Epidermal melanocyte (primary cell): ENCODE data around the gene ZER1.
"Not testable (repeated sequence)": the region's sequence is repeated elsewhere in the genome, so short reads cannot be mapped to it uniquely, and the experiment has no call there.

Experiments used
- DNase-seq: peaks from one replicate; pipeline ENCODE4 v3.0.0; 2011; ENCODE audit warnings: low spot score; ENCODE audit not compliant: insufficient read length

Gene ZER1

DNA sequence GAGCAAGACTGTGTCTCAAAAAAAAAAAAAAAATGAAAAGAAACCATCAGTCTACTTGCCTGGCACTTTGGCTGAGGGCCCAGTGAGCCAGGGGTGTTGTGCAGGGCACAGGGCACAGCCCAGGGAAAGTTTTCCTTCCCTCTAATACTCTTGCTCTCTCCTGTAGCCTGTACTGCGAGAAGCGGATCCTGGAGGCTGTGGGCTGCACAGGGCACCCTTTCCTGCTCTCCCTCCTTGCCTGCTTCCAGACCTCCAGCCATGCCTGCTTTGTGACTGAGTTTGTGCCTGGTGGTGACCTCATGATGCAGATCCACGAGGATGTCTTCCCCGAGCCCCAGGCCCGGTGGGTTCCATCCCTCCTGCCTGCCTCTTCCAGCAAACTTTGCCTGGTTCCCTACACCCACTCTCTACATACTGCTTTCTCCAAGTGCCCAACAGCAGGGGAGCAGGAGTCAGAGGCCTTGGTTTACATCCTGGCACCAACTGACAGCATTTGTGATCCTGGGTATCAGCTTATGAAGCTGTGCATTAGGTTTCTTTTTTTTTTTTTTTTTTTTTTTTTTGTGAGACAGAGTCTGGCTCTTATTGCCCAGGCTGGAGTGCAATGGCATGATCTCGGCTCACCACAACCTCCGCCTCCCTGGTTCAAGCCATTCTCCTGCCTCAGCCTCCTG is 55.0 kb downstream of the ZER1 start:
- DNase-seq: no peak

DNA sequence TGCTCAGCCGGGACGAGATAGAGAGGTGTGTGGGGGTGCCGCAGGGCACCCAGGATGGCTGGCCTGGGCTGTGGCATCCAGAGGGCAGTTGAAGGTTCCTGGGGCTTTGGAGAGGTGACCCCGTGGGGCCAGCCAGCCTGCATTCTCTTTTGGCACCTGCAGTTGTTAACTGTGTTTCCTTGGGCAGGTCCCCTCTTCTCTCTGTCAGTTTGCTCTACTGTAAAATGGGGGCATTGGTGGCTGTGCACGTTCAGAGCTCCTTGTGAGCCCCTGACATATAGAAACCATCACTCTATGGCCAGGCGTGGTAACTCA is 56.3 kb downstream of the ZER1 start:
- DNase-seq: no peak

DNA sequence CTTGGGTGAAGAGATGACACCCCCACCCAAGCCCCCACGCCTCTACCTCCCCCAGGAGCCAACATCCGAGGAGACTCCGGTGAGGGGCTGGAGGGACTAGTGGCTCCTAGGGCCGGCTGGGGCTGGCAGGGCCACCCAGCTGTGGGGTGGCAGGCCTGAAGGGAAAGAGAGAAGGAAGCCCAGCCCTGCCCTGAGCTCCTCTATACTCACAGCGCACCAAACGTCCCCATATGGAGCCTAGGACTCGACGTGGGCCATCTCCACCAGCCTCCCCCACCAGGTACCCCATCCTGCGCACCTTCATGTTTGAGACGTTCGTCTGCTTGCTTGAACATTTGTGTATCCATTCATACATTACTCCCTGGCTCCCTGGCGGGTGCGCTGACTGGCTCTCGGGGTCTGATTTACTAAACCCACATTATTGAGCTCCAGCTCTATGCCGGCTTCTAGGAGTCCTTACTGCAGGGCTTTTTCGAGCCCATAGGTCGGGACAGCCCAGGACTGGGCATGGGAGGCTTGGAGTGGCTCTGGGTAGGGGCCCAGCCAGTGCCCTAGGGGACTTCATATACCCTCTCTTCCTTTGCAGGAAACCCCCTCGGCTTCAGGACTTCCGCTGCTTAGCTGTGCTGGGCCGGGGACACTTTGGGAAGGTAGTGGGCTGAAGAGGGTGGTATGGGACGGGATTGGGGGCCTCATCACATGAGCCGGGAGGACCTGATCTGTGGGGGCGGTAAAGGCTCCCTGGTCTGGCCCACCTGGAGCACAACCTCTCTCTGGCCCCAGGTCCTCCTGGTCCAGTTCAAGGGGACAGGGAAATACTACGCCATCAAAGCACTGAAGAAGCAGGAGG is 56.9 kb downstream of the ZER1 start:
- DNase-seq: no peak

DNA sequence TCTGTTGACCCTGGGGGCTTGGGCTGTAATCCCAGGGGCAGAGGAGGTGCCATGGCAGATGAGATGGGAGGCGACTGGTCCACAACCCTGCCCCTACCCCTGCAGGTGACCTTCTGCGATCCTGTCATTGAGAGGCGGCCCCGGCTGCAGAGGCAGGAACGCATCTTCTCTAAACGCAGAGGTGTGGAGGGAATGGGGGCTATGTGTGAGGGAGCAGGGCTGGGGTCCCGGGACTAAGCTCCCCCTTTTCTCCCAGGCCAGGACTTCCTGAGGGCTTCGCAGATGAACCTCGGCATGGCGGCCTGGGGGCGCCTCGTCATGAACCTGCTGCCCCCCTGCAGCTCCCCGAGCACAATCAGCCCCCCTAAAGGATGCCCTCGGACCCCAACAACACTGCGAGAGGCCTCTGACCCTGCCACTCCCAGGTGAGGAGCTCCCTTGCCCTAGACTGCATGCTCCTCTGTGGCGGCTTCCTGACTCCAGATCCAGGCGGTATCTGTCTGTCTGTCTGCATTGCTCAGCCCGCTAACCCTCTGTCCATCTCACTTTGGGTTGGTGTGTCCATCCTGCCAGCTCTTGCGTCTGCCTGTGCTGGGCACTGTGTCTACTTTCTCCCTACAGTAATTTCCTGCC is 57.7 kb downstream of the ZER1 start:
- no peak for DNase-seq

DNA sequence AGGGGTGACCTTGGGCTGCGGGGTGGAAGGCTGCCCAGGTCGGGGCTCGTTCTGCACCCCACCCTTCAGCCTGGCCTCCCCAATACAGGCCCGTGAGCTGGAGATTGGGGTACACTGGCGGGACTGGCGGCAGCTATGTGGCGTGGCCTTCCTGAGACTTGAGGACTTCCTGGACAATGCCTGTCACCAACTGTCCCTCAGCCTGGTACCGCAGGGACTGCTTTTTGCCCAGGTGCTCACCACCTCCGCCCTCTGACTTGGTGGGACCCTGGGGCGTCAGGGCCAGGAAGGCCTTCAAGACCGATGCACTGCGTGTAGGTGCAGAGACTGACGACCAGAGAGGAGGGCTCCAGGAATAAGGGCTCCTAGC is 58.3 kb downstream of the ZER1 start:
- no peak for DNase-seq

DNA sequence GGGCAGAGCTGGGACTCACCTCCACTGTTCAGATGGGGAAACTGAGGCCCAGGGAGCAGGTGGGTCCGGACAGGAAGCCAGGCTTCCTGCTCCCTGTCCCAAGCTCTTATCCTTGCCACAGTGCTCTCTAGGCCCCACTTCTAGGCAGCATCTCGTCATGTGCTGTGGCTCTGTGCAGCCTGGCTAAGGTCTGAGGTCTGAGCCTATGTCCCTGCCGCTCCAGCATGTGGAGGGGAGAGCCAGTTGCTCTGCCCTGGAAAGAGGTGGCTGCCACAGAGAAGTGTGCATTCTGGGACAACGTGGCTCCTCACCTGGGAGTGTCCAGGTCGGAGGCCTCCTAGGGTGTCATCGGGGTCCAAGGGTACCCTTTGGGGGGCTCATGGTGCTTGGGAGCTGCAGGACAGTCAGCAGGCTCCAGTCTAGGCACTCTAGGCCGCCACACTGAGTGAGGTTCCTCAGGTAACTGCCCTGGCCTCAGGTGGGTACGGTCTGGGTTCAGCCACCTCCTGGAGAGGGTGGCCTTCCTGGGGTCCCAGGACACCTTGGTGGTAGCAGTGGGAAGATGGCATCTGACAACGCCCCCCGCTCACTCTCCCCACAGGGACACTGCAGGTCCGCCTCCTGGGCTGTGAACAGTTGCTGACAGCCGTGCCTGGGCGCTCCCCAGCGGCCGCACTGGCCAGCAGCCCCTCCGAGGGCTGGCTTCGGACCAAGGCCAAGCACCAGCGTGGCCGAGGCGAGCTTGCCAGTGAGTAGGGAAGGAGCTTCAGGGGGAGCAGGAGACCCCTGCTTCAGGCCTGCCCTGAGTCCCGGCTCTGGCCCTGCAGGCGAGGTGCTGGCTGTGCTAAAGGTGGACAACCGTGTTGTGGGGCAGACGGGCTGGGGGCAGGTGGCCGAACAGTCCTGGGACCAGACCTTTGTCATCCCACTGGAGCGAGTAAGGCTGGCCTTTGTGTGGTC is 59.0 kb downstream of the ZER1 start:
- DNase-seq: no peak

DNA sequence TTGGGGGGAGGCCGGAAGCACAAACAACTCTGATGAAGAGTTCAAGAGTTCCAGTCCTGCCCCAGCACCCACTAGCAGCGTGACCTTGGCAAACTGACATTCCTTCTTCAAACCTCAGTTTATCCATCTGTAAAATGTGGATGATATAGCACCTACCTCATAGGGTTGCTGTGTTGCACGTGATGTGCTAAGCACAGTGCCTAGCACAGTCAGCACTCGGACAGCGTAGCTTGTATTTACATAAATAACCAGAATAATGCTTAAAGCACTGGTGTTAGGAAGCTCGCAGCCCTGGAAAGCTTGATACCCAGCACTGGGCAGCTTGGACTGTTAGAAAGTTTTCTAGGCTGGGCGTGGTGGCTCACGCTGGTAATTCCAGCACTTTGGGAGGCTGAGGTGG is 64.3 kb downstream of the ZER1 start:
- no peak for DNase-seq

DNA sequence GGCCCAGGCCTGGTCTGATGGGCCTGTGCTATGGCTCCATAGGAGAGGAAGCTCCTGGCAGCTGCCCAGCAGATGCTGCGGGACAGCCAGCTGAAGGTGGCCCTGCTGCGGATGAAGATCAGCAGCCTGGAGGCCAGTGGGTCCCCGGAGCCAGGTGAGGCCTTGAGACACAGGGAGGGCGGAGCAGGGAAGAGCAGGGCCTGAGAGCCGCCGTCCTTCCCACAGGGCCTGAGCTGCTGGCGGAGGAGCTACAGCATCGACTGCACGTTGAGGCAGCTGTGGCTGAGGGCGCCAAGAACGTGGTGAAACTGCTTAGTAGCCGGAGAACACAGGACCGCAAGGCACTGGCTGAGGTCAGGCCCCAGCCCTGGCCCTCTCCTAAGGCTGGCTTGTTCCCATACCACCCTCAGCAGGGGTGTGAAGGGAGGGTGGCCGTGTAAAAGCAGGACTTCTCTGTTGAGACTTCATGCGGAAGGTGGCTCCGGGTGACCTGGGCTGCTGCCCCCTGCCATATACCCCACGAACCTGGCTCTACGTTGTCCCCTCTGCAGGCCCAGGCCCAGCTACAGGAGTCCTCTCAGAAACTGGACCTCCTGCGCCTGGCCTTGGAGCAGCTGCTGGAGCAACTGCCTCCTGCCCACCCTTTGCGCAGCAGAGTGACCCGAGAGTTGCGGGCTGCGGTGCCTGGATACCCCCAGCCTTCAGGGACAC is 64.9 kb downstream of the ZER1 start:
- no peak for DNase-seq

DNA sequence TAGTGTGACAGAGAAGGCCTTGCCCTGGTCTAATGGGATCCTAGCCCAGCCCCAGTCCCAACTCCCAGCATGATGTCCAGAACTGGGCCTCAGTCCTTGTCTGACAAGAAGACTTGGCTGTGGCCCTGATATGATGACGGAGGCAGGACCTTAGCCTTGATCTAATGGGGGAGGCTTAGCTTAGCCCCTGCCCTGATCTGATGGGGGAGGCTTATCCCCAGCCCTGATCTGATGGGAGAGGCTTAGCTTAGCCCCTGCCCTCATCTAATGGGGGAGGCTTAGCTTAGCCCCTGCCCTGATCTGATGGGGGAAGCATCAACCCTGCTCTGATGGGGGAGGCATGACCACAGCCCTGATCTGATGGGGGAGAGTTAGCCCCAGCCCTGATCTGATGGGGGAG is 65.7 kb downstream of the ZER1 start:
- DNase-seq: no peak

DNA sequence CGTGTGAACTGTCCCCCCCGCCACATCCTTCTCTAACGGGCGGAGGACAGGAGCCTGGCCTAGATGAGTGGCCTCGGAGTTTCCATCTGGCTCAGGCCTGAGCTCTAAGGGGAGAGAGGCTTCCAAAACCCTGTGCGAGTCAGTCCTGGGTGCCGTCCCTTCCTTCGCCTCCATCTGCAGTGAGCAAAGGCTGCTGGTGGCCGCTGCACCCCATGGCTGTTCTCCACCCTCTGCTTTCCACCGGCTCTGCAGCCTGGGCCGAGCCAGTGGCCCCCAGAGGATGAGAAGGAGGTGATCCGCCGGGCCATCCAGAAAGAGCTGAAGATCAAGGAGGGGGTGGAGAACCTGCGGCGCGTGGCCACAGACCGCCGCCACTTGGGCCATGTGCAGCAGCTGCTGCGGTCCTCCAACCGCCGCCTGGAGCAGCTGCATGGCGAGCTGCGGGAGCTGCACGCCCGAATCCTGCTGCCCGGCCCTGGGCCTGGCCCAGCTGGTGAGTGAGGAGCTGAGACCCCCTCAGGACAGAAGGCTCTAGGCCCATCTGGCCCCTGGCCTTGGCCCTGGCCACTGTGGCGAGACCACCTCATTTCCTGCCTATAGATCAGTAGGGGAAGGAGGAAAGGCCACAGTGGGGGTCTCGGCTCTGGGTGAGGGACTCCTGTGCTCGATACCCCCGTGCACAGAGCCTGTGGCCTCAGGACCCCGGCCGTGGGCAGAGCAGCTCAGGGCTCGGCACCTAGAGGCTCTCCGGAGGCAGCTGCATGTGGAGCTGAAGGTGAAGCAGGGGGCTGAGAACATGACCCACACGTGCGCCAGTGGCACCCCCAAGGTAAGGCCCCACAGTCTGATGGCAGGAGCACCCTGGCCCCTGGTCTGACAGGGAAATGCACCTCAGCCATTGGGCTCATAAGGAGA is 66.4 kb downstream of the ZER1 start:
- no peak for DNase-seq

DNA sequence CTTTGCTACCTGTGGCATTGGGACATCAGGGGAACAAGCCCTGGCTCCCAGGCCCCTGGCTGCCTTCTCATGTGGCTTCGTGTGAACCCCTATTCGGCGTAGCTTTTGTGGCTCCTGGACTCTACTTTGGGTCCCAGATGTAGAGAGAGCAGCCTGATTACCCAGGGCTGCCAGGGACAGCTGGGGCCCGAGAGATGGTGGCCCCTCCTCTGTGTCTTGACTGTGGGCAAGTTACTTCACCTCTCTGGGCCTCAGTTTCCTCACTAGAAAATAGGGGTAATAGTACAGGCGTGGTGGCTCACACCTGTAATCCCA is 67.4 kb downstream of the ZER1 start:
- no peak for DNase-seq

DNA sequence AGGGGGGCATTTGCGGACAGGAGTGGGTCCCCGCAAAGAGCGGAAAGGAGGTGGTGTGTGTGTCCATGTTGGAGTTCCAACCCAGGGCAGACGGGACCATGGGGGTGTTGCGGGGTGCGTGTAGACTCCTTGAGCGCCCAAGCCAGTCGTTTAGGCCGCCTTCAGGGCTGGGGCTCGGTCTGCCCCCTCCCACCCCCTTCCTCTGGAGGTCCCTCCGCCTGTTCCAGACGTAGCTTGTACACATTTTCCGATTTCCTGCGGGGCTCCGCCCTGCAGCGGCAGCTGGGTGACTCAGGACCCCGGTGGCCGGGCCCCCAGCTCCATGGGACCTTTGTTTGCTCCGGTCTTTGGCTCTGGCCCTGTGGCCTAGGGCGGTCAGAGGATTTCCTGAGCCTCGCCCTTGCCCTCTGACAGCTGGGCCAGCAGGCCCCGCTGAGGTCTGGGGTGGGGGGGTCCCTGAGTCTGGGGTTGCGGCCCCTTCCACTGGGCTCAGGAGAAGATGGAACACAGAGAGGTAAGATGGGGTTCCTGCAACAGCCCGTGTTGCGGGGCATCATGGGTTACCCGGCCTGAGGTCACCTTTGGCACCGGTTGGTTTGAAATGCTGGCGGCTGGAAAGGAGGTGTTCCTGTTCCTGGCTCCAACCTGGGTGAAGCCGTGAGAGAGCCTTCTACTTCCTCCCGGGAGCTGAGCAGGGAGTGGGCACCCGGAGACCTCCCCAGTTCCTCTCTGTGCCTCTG is 67.9 kb downstream of the ZER1 start:
- DNase-seq: no peak

DNA sequence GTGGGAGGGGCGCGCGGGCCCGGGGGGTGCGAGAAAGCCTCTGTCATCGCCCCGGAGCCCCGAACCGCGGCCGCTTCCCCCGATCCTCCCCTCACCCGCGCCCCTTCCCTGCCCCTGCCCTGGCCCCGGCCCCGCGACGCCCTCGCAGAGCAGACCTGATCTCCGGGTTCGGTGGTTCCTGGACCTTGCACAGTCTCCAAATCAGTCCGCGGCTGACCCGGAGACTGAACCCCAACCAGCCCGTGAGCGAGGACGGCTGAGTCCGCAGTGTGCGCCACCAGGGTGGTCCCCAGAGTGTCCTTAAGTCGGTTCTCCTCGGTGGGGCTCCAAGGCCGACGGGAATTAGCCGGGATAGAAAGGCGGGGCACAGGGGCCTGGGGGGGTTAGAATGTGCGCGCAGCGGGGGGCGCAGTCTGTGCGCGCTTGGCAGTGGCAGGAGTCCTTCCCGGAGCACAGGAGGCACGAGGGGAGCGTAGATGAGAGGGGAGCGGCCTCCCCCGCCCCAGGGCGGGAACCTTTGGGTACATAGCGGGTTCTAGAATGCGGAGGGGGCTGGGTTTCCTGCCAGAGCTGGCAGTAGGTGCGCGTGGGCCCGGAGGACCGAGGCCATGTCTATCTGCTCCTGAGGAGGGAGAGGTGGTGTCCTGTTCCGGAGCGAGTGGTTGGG is 68.6 kb downstream of the ZER1 start:
- DNase-seq: no peak

DNA sequence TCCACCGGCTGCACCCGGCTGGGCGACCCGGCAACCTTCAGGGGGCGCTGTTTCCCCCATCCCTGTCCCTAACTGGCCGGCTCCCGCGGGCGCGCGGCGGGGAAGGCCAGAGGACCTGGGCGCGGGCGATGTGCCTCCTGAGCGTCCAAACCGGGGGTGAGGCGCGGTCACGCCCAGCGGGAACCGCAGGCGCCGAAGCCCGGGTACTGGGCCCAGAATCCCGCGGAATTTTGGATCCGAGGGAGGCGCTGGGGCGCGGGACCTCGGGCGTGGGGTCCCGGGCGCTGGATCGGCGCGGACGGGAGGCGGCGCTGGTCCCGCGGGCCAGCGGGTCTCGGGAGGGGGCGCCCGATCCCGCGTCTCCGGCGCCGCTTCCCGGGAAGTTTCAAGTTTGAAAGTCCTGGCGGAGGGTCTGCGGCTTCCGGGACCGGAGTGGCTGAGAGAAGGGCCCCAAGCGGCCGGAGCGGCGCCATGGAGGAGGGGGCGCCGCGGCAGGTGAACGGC is 69.2 kb downstream of the ZER1 start, which contains the start of gene PKN3:
Gene PKN3 (plus strand): TSS at position 59 of the 504 bp plus-strand sequence. CDS start 413 bp downstream, at position 472.
- DNase-seq: peak; percentile 97

DNA sequence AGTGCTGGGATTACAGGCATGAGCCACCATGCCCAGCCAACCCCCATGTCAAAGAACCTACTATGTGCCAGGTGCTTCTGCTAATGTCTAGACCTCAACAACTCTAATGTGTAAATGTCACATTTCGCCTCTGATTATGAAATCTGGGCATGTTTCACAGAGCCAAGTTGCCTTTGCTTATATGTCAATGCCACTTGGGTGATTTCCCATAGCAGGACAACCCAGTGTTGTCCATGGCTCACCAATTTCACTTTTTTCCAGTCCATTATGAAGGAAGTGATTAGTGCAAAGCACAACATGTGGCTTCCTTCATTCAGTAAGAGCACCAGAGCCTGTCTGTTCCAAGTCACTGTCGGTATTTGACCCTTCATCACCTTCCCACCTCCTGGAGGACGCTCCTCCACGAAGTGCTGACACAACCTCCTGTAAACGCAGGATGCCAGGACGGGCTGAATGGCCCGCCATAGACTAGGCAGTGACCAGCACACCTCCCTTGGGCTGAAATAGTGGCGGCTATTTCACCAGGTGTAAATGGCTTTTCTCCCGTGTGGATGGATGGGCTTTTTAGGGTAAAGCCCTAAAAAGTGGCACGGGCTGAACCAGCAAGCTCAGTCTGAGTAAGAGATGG is 70.4 kb downstream of the ZER1 start:
- no peak for DNase-seq

DNA sequence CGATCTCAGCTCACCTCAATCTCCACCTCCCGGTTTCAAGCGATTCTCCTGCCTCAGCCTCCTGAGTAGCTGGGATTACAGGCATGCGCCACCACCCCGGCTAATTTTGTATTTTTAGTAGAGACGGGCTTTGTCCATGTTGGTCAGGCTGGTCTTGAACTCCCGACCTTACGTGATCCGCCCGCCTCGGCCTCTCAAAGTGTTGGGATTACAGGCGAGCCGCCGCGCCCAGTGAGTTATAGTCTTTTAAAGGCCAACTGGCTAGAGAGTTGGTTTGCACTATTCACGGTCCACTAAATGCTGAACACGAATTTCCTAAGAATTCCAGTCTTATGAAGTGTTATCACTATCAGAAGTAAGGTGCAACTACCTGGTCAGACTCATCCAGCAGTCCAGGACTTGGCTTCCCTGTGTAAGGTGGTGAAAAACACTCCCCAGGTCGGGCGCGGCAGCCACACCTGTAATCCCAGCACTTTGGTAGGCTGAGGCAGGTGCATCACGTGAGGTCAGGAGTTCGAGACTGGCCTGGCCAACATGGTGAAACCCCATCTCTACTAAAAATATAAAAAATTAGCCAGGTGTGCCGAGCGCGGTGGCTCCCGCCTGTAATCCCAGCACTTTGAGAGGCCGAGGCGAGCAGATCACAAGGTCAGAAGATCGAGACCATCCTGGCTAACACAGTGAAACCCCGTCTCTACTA is 72.5 kb downstream of the ZER1 start:
- not testable (repeated sequence) for DNase-seq

DNA sequence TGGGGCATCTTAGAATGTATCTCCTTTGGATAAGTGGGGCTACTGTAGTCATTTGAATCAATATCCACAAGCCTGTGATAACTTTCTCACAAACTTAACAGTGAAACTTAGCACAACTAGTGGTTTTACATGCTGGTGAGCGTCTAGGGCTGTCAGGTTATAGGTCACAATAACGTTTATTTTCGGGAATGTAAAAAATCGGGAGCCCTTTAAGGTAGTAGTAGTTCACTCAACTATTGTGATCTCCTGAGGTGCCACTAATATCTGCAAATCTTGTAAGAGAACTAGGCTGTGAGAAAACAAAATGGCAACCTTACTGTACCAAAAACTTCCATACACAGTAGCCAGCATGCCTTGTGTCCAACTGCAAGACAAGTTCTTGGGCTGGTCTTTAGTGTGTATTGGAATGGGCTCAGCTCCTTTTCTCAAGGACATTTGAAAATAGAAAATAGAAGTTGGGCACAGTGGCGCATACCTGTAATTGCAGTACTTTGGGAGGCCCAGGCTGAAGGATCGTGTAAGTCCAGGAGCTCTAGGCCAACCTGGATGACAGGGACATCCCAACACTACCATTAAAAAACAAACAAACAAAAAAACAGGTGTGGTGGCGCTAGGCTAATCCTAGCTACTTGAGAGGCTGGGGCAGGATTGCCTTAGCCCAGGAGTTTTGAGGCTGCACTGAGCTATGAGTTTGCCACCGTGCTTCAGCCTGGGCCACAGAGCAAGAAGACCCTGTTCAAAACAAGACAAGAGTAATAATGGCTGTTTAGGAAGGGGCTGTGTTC is 74.6 kb downstream of the ZER1 start:
- DNase-seq: no peak
